ENCODE results near the gene MRC1.

MRC1 gene

GRCh38 chr10:17808971-17809841 is at the start of gene MRC1:
Gene MRC1 (plus strand): TSS chr10:17809348. CDS start chr10:17809466, 118 bp downstream.
- H3K4me1 ChIP-seq (ENCODE audit: control insufficient read depth in 1 of 2, insufficient read depth in 2 of 2, low read length in 2 of 2): no peaks in the 10 kb centered on the region
- no peak within 1 kb of the TSS for H3K27ac ChIP-seq (ENCODE audit: low read depth, low read length)
- no peaks in the 10 kb centered on the region for H3K36me3 ChIP-seq (ENCODE audit: control insufficient read depth in 1 of 2, insufficient read depth in 2 of 2, low read length in 2 of 2)
- H3K27me3 ChIP-seq (ENCODE audit: control insufficient read depth in 1 of 2, insufficient read depth in 2 of 2, low read length in 2 of 2): no peaks in the 10 kb centered on the region
- peak within 1 kb of the TSS; percentile 48 to 54 for H3K4me3 ChIP-seq (ENCODE audit: low read depth in 1 of 2, low read length in 2 of 2)
- no peaks in the 10 kb centered on the region for H3K9me3 ChIP-seq (ENCODE audit: control insufficient read depth in 1 of 2, low read length in 2 of 2)
- peak within 1 kb of the TSS in 1 of 2 donors; percentile 15 for H3K9ac ChIP-seq (ENCODE audit: low read depth in 1 of 2, low read length in 2 of 2)

GRCh38 chr10:17764142-17764541 is 45.0 kb upstream of the MRC1 start:
- H3K9ac ChIP-seq (ENCODE audit: low read depth in 1 of 2, low read length in 2 of 2): no peak overlapping the region
- no peaks in the 10 kb centered on the region for H3K27me3 ChIP-seq (ENCODE audit: control insufficient read depth in 1 of 2, insufficient read depth in 2 of 2, low read length in 2 of 2)
- no peak overlapping the region for H3K4me3 ChIP-seq (ENCODE audit: low read depth in 1 of 2, low read length in 2 of 2)
- no peaks in the 10 kb centered on the region for H3K36me3 ChIP-seq (ENCODE audit: control insufficient read depth in 1 of 2, insufficient read depth in 2 of 2, low read length in 2 of 2)
- no peak overlapping the region for H3K27ac ChIP-seq (ENCODE audit: low read depth, low read length)
- H3K4me1 ChIP-seq (ENCODE audit: control insufficient read depth in 1 of 2, insufficient read depth in 2 of 2, low read length in 2 of 2): peaks cover 0 to 3% of the 10 kb centered on the region in 2 donors
- no peaks in the 10 kb centered on the region for H3K9me3 ChIP-seq (ENCODE audit: control insufficient read depth in 1 of 2, low read length in 2 of 2)

GRCh38 chr10:17765602-17766001 is 43.5 kb upstream of the MRC1 start:
- Histone ChIP-seq H3K27ac (ENCODE audit: low read depth, low read length) (no peak overlapping the region), H3K36me3 (ENCODE audit: control insufficient read depth in 1 of 2, insufficient read depth in 2 of 2, low read length in 2 of 2) (no peaks in the 10 kb centered on the region), H3K9me3 (ENCODE audit: control insufficient read depth in 1 of 2, low read length in 2 of 2) (no peaks in the 10 kb centered on the region), H3K4me1 (ENCODE audit: control insufficient read depth in 1 of 2, insufficient read depth in 2 of 2, low read length in 2 of 2) (no peaks in the 10 kb centered on the region), H3K9ac (ENCODE audit: low read depth in 1 of 2, low read length in 2 of 2) (no peak overlapping the region), H3K4me3 (ENCODE audit: low read depth in 1 of 2, low read length in 2 of 2) (no peak overlapping the region), H3K27me3 (ENCODE audit: control insufficient read depth in 1 of 2, insufficient read depth in 2 of 2, low read length in 2 of 2) (no peaks in the 10 kb centered on the region)

GRCh38 chr10:17766731-17767130 is 42.4 kb upstream of the MRC1 start:
- no peak overlapping the region for H3K4me3 ChIP-seq (ENCODE audit: low read depth in 1 of 2, low read length in 2 of 2)
- H3K27me3 ChIP-seq (ENCODE audit: control insufficient read depth in 1 of 2, insufficient read depth in 2 of 2, low read length in 2 of 2): no peaks in the 10 kb centered on the region
- no peak overlapping the region for H3K9ac ChIP-seq (ENCODE audit: low read depth in 1 of 2, low read length in 2 of 2)
- no peak overlapping the region for H3K27ac ChIP-seq (ENCODE audit: low read depth, low read length)
- no peaks in the 10 kb centered on the region for H3K4me1 ChIP-seq (ENCODE audit: control insufficient read depth in 1 of 2, insufficient read depth in 2 of 2, low read length in 2 of 2)
- H3K36me3 ChIP-seq (ENCODE audit: control insufficient read depth in 1 of 2, insufficient read depth in 2 of 2, low read length in 2 of 2): no peaks in the 10 kb centered on the region
- H3K9me3 ChIP-seq (ENCODE audit: control insufficient read depth in 1 of 2, low read length in 2 of 2): no peaks in the 10 kb centered on the region

DNA sequence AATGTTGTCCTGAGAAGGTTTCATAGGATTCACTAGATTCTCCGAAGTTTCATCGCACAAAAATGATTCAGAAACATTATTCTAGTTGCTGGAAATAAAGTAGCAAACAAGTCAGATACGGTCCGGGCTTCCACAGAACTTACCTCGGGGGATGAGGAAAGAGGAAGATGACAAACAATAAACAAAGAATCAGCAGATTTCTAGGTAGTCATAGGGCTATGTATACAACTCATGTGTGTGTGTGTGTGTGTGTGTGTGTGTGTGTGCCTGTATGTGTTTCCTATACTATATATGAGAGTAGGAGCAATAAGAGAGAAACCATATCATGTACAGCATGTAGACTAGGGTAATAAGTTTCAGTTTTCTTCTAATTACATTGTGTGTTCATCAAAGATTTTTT is 40.7 kb upstream of the MRC1 start:
- H3K27ac ChIP-seq (ENCODE audit: low read depth, low read length): no peak overlapping the region
- no peaks in the 10 kb centered on the region for H3K36me3 ChIP-seq (ENCODE audit: control insufficient read depth in 1 of 2, insufficient read depth in 2 of 2, low read length in 2 of 2)
- no peaks in the 10 kb centered on the region for H3K27me3 ChIP-seq (ENCODE audit: control insufficient read depth in 1 of 2, insufficient read depth in 2 of 2, low read length in 2 of 2)
- H3K4me3 ChIP-seq (ENCODE audit: low read depth in 1 of 2, low read length in 2 of 2): no peak overlapping the region
- H3K9me3 ChIP-seq (ENCODE audit: control insufficient read depth in 1 of 2, low read length in 2 of 2): no peaks in the 10 kb centered on the region
- no peaks in the 10 kb centered on the region for H3K4me1 ChIP-seq (ENCODE audit: control insufficient read depth in 1 of 2, insufficient read depth in 2 of 2, low read length in 2 of 2)
- no peak overlapping the region for H3K9ac ChIP-seq (ENCODE audit: low read depth in 1 of 2, low read length in 2 of 2)

DNA sequence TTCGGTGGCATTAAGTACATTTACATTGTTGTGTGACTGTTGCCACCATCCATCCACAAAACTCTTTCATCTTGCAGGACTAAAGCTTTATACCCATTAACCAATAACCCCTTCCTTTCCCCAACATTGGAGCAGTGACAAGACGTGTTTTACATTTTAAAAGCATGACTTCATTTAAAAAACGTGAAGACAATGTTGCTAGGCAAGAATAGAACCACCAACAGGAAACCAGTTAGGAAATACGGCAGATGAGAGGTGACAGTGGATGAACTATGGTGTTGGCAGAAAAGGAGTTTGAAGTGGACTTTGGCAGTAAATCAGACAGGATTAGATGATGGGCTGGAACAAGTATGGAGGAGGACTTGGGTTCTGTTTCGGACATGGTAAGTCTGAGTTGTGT is 40.2 kb upstream of the MRC1 start:
- Histone ChIP-seq H3K27me3 (ENCODE audit: control insufficient read depth in 1 of 2, insufficient read depth in 2 of 2, low read length in 2 of 2) (no peaks in the 10 kb centered on the region), H3K27ac (ENCODE audit: low read depth, low read length) (no peak overlapping the region), H3K9me3 (ENCODE audit: control insufficient read depth in 1 of 2, low read length in 2 of 2) (no peaks in the 10 kb centered on the region)

DNA sequence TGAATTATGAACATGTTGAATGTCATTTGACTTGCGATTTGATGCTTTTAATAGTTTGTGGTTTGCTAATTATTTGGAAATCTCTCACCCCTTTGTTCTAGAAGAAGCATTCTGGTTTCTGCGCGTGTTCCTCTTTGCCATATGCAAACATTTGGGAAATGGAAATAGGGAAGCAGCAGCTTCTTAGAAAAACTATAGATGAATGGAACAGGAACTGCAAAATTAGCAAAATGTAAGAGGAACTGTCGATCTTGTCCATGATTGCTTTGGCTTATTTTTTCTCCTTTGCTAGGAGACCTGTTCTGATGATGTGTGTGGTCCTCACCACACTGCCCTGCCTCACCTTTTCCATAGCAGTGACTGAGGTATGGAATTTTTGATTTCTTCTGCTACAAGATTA is 38.1 kb upstream of the MRC1 start:
- no peaks in the 10 kb centered on the region for H3K9me3 ChIP-seq (ENCODE audit: control insufficient read depth in 1 of 2, low read length in 2 of 2)
- no peaks in the 10 kb centered on the region for H3K4me1 ChIP-seq (ENCODE audit: control insufficient read depth in 1 of 2, insufficient read depth in 2 of 2, low read length in 2 of 2)
- H3K9ac ChIP-seq (ENCODE audit: low read depth in 1 of 2, low read length in 2 of 2): no peak overlapping the region
- H3K27ac ChIP-seq (ENCODE audit: low read depth, low read length): no peak overlapping the region
- no peaks in the 10 kb centered on the region for H3K27me3 ChIP-seq (ENCODE audit: control insufficient read depth in 1 of 2, insufficient read depth in 2 of 2, low read length in 2 of 2)
- H3K36me3 ChIP-seq (ENCODE audit: control insufficient read depth in 1 of 2, insufficient read depth in 2 of 2, low read length in 2 of 2): peaks cover 0 to 4% of the 10 kb centered on the region in 2 donors
- H3K4me3 ChIP-seq (ENCODE audit: low read depth in 1 of 2, low read length in 2 of 2): no peak overlapping the region

More for the DNA sequence above, 40.2 kb upstream of the MRC1 start:
- no peaks in the 10 kb centered on the region for H3K36me3 ChIP-seq (ENCODE audit: control insufficient read depth in 1 of 2, insufficient read depth in 2 of 2, low read length in 2 of 2)
- H3K4me3 ChIP-seq (ENCODE audit: low read depth in 1 of 2, low read length in 2 of 2): no peak overlapping the region
- no peak overlapping the region for H3K9ac ChIP-seq (ENCODE audit: low read depth in 1 of 2, low read length in 2 of 2)
- no peaks in the 10 kb centered on the region for H3K4me1 ChIP-seq (ENCODE audit: control insufficient read depth in 1 of 2, insufficient read depth in 2 of 2, low read length in 2 of 2)

DNA sequence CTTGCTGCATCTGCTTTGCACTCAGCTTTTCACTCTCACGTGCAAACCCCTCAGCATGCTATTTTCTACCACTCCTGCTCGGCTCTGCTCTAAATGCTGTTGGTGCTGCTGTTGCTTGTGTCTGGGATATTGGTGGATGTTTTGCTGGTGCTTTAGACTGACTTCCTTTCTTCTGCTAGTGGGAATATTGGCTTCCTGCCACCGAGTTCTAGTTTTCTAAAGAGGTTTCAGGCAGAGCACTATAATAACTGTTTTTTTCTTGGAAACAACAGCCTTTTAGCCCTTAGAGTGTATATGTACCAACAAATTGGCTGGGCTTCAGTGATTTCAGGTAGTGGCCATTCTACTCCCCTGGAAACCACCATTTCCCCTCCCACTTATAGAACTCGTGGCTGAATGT is 29.4 kb upstream of the MRC1 start:
- H3K4me1 ChIP-seq (ENCODE audit: control insufficient read depth in 1 of 2, insufficient read depth in 2 of 2, low read length in 2 of 2): no peaks in the 10 kb centered on the region
- no peaks in the 10 kb centered on the region for H3K27me3 ChIP-seq (ENCODE audit: control insufficient read depth in 1 of 2, insufficient read depth in 2 of 2, low read length in 2 of 2)
- no peak overlapping the region for H3K4me3 ChIP-seq (ENCODE audit: low read depth in 1 of 2, low read length in 2 of 2)
- H3K36me3 ChIP-seq (ENCODE audit: control insufficient read depth in 1 of 2, insufficient read depth in 2 of 2, low read length in 2 of 2): peaks cover 0 to 21% of the 10 kb centered on the region in 2 donors
- H3K9me3 ChIP-seq (ENCODE audit: control insufficient read depth in 1 of 2, low read length in 2 of 2): no peaks in the 10 kb centered on the region
- H3K27ac ChIP-seq (ENCODE audit: low read depth, low read length): no peak overlapping the region
- H3K9ac ChIP-seq (ENCODE audit: low read depth in 1 of 2, low read length in 2 of 2): no peak overlapping the region

GRCh38 chr10:17780727-17781126 is 28.4 kb upstream of the MRC1 start:
- Histone ChIP-seq H3K4me1 (ENCODE audit: control insufficient read depth in 1 of 2, insufficient read depth in 2 of 2, low read length in 2 of 2) (no peaks in the 10 kb centered on the region), H3K27me3 (ENCODE audit: control insufficient read depth in 1 of 2, insufficient read depth in 2 of 2, low read length in 2 of 2) (no peaks in the 10 kb centered on the region), H3K4me3 (ENCODE audit: low read depth in 1 of 2, low read length in 2 of 2) (no peak overlapping the region), H3K9ac (ENCODE audit: low read depth in 1 of 2, low read length in 2 of 2) (no peak overlapping the region), H3K27ac (ENCODE audit: low read depth, low read length) (no peak overlapping the region), H3K36me3 (ENCODE audit: control insufficient read depth in 1 of 2, insufficient read depth in 2 of 2, low read length in 2 of 2) (peaks cover 0 to 18% of the 10 kb centered on the region in 2 donors), H3K9me3 (ENCODE audit: control insufficient read depth in 1 of 2, low read length in 2 of 2) (no peaks in the 10 kb centered on the region)

GRCh38 chr10:17781856-17782255 is 27.3 kb upstream of the MRC1 start:
- no peaks in the 10 kb centered on the region for H3K27me3 ChIP-seq (ENCODE audit: control insufficient read depth in 1 of 2, insufficient read depth in 2 of 2, low read length in 2 of 2)
- peaks cover 0 to 19% of the 10 kb centered on the region in 2 donors for H3K36me3 ChIP-seq (ENCODE audit: control insufficient read depth in 1 of 2, insufficient read depth in 2 of 2, low read length in 2 of 2)
- H3K4me1 ChIP-seq (ENCODE audit: control insufficient read depth in 1 of 2, insufficient read depth in 2 of 2, low read length in 2 of 2): no peaks in the 10 kb centered on the region
- no peak overlapping the region for H3K9ac ChIP-seq (ENCODE audit: low read depth in 1 of 2, low read length in 2 of 2)
- H3K9me3 ChIP-seq (ENCODE audit: control insufficient read depth in 1 of 2, low read length in 2 of 2): no peaks in the 10 kb centered on the region
- H3K4me3 ChIP-seq (ENCODE audit: low read depth in 1 of 2, low read length in 2 of 2): no peak overlapping the region
- no peak overlapping the region for H3K27ac ChIP-seq (ENCODE audit: low read depth, low read length)
